GM21786 (cell line): ENCODE data around the gene TMEM11.

Experiments used
- ATAC-seq: cut with Tn5 transposase; IDR thresholded peaks from one replicate; pipeline ENCODE4 v1.9.1; 2021; ENCODE audit not compliant: unreplicated experiment

TMEM11 gene

GRCh38 chr17:21163101-21163500 lies 50.9 kb downstream of the TMEM11 start:
- no peak for ATAC-seq

- no peak for ATAC-seq
These were observed 51.6 kb downstream of the TMEM11 start for GRCh38 chr17:21162394-21162775.

GRCh38 chr17:21161498-21162393 lies 52.2 kb downstream of the TMEM11 start:
- no peak for ATAC-seq

GRCh38 chr17:21160401-21160800 lies 53.6 kb downstream of the TMEM11 start:
- ATAC-seq: no peak

GRCh38 chr17:21157586-21158370 lies 56.2 kb downstream of the TMEM11 start:
- ATAC-seq: no peak

DNA sequence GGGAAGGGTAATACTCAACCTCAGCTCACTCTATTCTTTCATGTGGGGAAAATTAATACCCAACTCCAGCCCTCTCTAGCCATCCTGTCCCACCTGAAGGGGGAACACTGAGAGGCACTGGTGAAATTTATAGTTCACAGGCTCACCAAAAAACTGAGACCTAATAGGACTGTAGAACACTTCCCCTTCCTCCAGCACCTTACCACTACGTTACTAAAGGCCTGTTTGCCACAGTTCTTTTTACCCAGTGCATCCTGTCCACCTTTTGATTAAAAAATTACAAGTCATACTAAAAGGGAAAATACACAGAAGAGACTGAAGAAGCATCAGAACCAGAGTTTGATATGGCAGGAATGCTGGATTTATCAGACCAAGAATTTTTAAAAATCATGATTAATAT lies 61.2 kb downstream of the TMEM11 start:
- ATAC-seq: no peak

- ATAC-seq: no peak
These were observed 64.3 kb downstream of the TMEM11 start for GRCh38 chr17:21149621-21150020.
